K562 (cell line): ENCODE measurements around the gene SUCO. TPM values are rescaled to one million over a fixed set of nuclear protein-coding genes. Genes with fewer than 3 reads are reported as not detected.
A peak's percentile ranks its signal among the peaks of the same experiment; 100 is the strongest.

Experiments used
- CREM ChIP-seq: IDR thresholded peaks from 2 replicates; pipeline ENCODE4 v1.6.1; 2014; ENCODE audit warnings: antibody characterized with exemption, low read depth
- EP300 ChIP-seq: IDR thresholded peaks from 2 replicates; pipeline ENCODE4 v1.6.1; 2012; ENCODE audit warnings: low read length, improper control_type of control experiment
- JUND ChIP-seq, 2 experiments: IDR thresholded peaks; 2 replicates in 1 of 2; 3 replicates in 1 of 2; pipeline ENCODE4 v1.6.1; 2011; ENCODE audit warnings: borderline replicate concordance in 2 of 2, low read depth in 2 of 2, low read length in 2 of 2, improper control_type of control experiment in 1 of 2, missing biosample characterization in 1 of 2, missing genetic modification characterization in 1 of 2, missing genetic modification reagents in 1 of 2
- MAFK ChIP-seq: IDR thresholded peaks from 2 replicates; pipeline ENCODE4 v1.6.1; 2011; ENCODE audit warnings: low read length, improper control_type of control experiment
- MEF2A ChIP-seq: IDR thresholded peaks from 2 replicates; pipeline ENCODE4 v1.6.1; 2011; ENCODE audit warnings: low read depth, mild to moderate bottlenecking, low read length, moderate library complexity; ENCODE audit not compliant: control insufficient read depth
- NFE2L1 ChIP-seq: fragments of 450-650 bp; IDR thresholded peaks from 2 replicates; pipeline ENCODE4 v1.6.1; 2016; ENCODE audit warnings: missing genetic modification characterization, low read depth, mild to moderate bottlenecking, missing compliant biosample characterization, moderate library complexity, borderline replicate concordance
- POLR2G ChIP-seq: fragments of 200-400 bp; formaldehyde crosslinking; IDR thresholded peaks from 2 replicates; pipeline ENCODE4 v1.6.1; 2017; ENCODE audit warnings: low read depth, mild to moderate bottlenecking, antibody characterized with exemption, low read length, moderate library complexity
- PURB ChIP-seq: sonication (generic); formaldehyde crosslinking; IDR thresholded peaks from 2 replicates; pipeline ENCODE4 v1.9.0; 2021; ENCODE audit warnings: low read depth, mild to moderate bottlenecking, missing genetic modification reagents
- RB1 ChIP-seq: fragments of 450-650 bp; IDR thresholded peaks from 2 replicates; pipeline ENCODE4 v1.6.1; 2017; ENCODE audit warnings: low read depth, mild to moderate bottlenecking
- ZNF212 ChIP-seq: fragments of 450-650 bp; formaldehyde crosslinking; IDR thresholded peaks from 2 replicates; pipeline ENCODE4 v1.4.0; 2020; ENCODE audit warnings: mild to moderate bottlenecking
- polyA plus RNA-seq, 8 experiments: library from polyadenylated mRNA; depleted of rRNA in 4 of 8; stranded (reverse) in 5 of 8; unstranded in 3 of 8; fragments of >200 nt; fragmentation: Nextera tagmentation in 2 of 8; fragmentation: Illumina TruSeq in 1 of 8; extraction: Ambion mirVana in 2 of 8; extraction: Trizol in 1 of 8; gene quantifications; 2 replicates each; pipeline versions ENCODE4 v1.2.1 to v1.2.3, GENCODE V29; 2011 to 2014; ENCODE audit warnings: inconsistent platforms in 1 of 8, missing spikeins in 1 of 8
- total RNA-seq, 7 experiments: library from RNA; depleted of rRNA in 6 of 7; stranded (reverse); fragments of >200 nt in 6 of 7; fragmentation: Illumina TruSeq in 2 of 7; extraction: Trizol in 2 of 7; gene quantifications; 2 replicates each; pipeline versions ENCODE4 v1.2.1 to v1.2.3, GENCODE V29; 2011 to 2021; ENCODE audit warnings: low replicate concordance in 1 of 7
- TF ChIP-seq, protein P1 (sequence below), 3 experiments: fragments of 200-800 bp in 1 of 3; fragments of 250-450 bp in 1 of 3; fragments of 450-650 bp in 1 of 3; sonication (Bioruptor Pico) in 1 of 3; sonication (Bioruptor generic) in 1 of 3; formaldehyde crosslinking in 1 of 3; IDR thresholded peaks; 2 replicates each; pipeline versions ENCODE4 v1.6.1 to v1.8.0; 2016 to 2022; ENCODE audit warnings: mild to moderate bottlenecking in 2 of 3, missing genetic modification characterization in 2 of 3, missing compliant biosample characterization in 1 of 3, moderate library complexity in 1 of 3
- TF ChIP-seq, protein P2 (sequence below): sonication (generic); formaldehyde crosslinking; IDR thresholded peaks from 2 replicates; pipeline ENCODE4 v1.8.0; 2022; ENCODE audit warnings: missing genetic modification reagents, mild to moderate bottlenecking, moderate library complexity, borderline replicate concordance
- TF ChIP-seq, protein P3 (sequence below): fragments of 250-450 bp; sonication (Bioruptor Pico); IDR thresholded peaks from 2 replicates; pipeline ENCODE4 v1.4.0; 2020; ENCODE audit warnings: mild to moderate bottlenecking, moderate library complexity
- TF ChIP-seq, protein P4 (sequence below): sonication (generic); formaldehyde crosslinking; IDR thresholded peaks from 2 replicates; pipeline ENCODE4 v1.8.1; 2023; ENCODE audit warnings: mild to moderate bottlenecking, missing genetic modification reagents, moderate library complexity
- TF ChIP-seq, protein P5 (sequence below): fragments of 250-450 bp; sonication (Bioruptor Pico); IDR thresholded peaks from 2 replicates; pipeline ENCODE4 v1.5.0; 2020; ENCODE audit warnings: mild to moderate bottlenecking, borderline replicate concordance

Gene SUCO
- total and polyA plus RNA-seq, 9 of the 15 experiments (the other 6 are each of a cell fraction or from before 2014, with no cell fraction given) = 2.5 to 20.6 (median 14.3) TPM

DNA sequence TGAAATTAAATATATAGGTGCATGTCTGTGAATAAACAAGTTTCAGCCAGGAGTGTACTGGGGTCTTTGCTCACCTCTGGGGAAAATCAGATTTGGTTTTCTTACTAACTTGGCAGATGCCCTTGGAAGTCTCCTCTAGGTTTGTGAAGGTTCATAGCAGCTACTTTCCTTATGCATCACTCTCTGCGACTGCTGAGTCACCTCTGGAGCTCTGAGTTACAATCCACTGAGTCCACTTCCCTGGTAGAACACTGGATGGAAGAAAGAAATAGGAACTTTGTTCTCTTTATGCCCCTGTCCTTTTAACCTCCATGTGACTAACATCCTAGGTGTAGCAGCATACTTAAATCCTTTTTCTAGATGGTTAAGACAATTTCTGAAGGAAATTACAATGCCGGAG, 121.6 kb downstream of the SUCO start (continued):
- TF ChIP-seq, protein P1, sequence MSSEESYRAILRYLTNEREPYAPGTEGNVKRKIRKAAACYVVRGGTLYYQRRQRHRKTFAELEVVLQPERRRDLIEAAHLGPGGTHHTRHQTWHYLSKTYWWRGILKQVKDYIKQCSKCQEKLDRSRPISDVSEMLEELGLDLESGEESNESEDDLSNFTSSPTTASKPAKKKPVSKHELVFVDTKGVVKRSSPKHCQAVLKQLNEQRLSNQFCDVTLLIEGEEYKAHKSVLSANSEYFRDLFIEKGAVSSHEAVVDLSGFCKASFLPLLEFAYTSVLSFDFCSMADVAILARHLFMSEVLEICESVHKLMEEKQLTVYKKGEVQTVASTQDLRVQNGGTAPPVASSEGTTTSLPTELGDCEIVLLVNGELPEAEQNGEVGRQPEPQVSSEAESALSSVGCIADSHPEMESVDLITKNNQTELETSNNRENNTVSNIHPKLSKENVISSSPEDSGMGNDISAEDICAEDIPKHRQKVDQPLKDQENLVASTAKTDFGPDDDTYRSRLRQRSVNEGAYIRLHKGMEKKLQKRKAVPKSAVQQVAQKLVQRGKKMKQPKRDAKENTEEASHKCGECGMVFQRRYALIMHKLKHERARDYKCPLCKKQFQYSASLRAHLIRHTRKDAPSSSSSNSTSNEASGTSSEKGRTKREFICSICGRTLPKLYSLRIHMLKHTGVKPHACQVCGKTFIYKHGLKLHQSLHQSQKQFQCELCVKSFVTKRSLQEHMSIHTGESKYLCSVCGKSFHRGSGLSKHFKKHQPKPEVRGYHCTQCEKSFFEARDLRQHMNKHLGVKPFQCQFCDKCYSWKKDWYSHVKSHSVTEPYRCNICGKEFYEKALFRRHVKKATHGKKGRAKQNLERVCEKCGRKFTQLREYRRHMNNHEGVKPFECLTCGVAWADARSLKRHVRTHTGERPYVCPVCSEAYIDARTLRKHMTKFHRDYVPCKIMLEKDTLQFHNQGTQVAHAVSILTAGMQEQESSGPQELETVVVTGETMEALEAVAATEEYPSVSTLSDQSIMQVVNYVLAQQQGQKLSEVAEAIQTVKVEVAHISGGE (CRISPR knock-in tag; IDR thresholded peaks at IDR 0.05) = no peak
- TF ChIP-seq, protein P2, sequence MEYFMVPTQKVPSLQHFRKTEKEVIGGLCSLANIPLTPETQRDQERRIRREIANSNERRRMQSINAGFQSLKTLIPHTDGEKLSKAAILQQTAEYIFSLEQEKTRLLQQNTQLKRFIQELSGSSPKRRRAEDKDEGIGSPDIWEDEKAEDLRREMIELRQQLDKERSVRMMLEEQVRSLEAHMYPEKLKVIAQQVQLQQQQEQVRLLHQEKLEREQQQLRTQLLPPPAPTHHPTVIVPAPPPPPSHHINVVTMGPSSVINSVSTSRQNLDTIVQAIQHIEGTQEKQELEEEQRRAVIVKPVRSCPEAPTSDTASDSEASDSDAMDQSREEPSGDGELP (CRISPR knock-in tag) = no peak
- TF ChIP-seq JUND (IDR thresholded peaks at IDR 0.05; ENCODE audit: borderline replicate concordance, low read depth, low read length) (peak; percentile 40; the same call in 1 of the 2 replicates), JUND (tag; IDR thresholded peaks at IDR 0.05; ENCODE audit: borderline replicate concordance, low read depth, low read length) (no peak; the same call in 2 of the 3 replicates), ZNF212 (CRISPR knock-in tag) (no peak), PURB (CRISPR knock-in tag) (no peak), RB1 (no peak), NFE2L1 (tag) (peak; percentile 47; the same call in 1 of the 2 replicates), MEF2A (no peak), CREM (0 out of 2 replicates have a peak, but pooled peaks have one; percentile 12), POLR2G (no peak), EP300 (no peak), MAFK (peak; percentile 61; the same call in 1 of the 2 replicates)
- TF ChIP-seq, protein P3, sequence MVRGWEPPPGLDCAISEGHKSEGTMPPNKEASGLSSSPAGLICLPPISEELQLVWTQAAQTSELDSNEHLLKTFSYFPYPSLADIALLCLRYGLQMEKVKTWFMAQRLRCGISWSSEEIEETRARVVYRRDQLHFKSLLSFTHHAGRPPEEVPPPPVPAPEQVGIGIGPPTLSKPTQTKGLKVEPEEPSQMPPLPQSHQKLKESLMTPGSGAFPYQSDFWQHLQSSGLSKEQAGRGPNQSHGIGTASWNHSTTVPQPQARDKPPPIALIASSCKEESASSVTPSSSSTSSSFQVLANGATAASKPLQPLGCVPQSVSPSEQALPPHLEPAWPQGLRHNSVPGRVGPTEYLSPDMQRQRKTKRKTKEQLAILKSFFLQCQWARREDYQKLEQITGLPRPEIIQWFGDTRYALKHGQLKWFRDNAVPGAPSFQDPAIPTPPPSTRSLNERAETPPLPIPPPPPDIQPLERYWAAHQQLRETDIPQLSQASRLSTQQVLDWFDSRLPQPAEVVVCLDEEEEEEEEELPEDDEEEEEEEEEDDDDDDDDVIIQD (CRISPR knock-in tag) = no peak
- TF ChIP-seq, protein P4, sequence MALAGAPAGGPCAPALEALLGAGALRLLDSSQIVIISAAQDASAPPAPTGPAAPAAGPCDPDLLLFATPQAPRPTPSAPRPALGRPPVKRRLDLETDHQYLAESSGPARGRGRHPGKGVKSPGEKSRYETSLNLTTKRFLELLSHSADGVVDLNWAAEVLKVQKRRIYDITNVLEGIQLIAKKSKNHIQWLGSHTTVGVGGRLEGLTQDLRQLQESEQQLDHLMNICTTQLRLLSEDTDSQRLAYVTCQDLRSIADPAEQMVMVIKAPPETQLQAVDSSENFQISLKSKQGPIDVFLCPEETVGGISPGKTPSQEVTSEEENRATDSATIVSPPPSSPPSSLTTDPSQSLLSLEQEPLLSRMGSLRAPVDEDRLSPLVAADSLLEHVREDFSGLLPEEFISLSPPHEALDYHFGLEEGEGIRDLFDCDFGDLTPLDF (CRISPR knock-in tag) = no peak
- TF ChIP-seq, protein P5, sequence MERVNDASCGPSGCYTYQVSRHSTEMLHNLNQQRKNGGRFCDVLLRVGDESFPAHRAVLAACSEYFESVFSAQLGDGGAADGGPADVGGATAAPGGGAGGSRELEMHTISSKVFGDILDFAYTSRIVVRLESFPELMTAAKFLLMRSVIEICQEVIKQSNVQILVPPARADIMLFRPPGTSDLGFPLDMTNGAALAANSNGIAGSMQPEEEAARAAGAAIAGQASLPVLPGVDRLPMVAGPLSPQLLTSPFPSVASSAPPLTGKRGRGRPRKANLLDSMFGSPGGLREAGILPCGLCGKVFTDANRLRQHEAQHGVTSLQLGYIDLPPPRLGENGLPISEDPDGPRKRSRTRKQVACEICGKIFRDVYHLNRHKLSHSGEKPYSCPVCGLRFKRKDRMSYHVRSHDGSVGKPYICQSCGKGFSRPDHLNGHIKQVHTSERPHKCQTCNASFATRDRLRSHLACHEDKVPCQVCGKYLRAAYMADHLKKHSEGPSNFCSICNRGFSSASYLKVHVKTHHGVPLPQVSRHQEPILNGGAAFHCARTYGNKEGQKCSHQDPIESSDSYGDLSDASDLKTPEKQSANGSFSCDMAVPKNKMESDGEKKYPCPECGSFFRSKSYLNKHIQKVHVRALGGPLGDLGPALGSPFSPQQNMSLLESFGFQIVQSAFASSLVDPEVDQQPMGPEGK (CRISPR knock-in tag) = no peak
